Measurements from ENCODE around the gene PRDM5.

Gene PRDM5

DNA sequence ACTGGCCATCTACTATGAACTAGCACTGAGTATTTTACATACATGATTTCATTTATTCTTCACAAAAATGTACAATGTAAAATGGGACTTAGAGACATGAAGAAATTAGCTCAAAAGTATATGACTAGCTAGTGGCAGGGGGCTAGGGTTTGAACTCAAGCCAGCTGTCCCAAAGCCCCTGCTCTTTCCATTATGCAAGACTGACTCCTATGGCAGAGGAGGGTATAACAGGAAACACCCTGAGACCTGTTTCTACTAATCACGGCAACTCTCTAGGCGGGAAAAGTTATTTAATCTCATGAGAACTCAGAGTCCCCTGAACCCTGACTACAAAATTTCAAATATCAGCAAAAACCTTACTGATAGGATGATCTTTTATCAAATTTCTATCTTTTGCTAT lies 150.6 kb downstream of the PRDM5 start:
- no peak overlapping the region for H3K4me3 ChIP-seq (ENCODE audit: low read depth, low read length)
- TF ChIP-seq, protein P1, sequence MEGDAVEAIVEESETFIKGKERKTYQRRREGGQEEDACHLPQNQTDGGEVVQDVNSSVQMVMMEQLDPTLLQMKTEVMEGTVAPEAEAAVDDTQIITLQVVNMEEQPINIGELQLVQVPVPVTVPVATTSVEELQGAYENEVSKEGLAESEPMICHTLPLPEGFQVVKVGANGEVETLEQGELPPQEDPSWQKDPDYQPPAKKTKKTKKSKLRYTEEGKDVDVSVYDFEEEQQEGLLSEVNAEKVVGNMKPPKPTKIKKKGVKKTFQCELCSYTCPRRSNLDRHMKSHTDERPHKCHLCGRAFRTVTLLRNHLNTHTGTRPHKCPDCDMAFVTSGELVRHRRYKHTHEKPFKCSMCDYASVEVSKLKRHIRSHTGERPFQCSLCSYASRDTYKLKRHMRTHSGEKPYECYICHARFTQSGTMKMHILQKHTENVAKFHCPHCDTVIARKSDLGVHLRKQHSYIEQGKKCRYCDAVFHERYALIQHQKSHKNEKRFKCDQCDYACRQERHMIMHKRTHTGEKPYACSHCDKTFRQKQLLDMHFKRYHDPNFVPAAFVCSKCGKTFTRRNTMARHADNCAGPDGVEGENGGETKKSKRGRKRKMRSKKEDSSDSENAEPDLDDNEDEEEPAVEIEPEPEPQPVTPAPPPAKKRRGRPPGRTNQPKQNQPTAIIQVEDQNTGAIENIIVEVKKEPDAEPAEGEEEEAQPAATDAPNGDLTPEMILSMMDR (conservative IDR thresholded peaks at IDR 0.05; ENCODE audit: low read depth, low read length): no peak
- no peak for DNase-seq (ENCODE audit: low read depth)

DNA sequence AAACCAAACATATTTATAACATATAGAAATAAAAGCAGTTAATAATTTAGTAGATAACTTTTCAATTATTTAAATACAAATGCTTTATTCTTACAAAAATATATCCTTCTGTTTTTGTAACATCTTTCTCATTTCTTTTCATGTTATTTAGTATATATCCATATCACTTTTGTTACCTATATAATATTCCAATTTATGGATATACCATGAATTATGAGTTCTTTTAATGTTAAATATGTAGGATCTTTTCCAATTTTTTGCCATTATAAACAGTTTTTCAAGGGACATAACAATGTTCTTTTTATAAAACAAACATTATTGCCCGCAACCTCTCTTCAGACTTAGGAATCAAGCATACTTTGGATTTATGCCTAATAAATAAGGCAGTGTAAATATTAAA lies 151.6 kb downstream of the PRDM5 start:
- DNase-seq (ENCODE audit: low read depth): no peak
- TF ChIP-seq, protein P1 (conservative IDR thresholded peaks at IDR 0.05; ENCODE audit: low read depth, low read length): no peak
- no peak overlapping the region for H3K4me3 ChIP-seq (ENCODE audit: low read depth, low read length)

DNA sequence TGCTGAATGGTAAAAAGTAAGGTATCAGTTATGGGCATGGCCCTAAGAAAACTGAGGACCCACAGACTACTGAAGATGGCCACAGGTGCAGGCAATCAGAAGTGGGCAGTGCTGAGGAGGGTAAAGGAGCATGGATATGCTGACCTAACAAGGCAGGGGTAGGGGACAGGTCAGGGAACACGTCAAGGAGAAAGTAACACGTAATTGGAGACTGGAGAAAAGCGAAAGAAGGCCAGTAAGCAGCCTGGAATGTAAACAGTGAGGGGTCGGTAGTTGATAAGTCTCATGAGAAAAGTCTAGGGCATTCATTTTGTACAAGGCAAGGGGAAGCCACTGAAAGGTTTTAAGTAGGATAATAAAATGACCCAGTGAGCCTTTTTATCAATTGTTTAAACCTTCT lies 153.3 kb downstream of the PRDM5 start:
- peak; percentile 97 for DNase-seq (ENCODE audit: low read depth)
- no peak overlapping the region for H3K4me3 ChIP-seq (ENCODE audit: low read depth, low read length)
- TF ChIP-seq, protein P1 (conservative IDR thresholded peaks at IDR 0.05; ENCODE audit: low read depth, low read length): no peak

DNA sequence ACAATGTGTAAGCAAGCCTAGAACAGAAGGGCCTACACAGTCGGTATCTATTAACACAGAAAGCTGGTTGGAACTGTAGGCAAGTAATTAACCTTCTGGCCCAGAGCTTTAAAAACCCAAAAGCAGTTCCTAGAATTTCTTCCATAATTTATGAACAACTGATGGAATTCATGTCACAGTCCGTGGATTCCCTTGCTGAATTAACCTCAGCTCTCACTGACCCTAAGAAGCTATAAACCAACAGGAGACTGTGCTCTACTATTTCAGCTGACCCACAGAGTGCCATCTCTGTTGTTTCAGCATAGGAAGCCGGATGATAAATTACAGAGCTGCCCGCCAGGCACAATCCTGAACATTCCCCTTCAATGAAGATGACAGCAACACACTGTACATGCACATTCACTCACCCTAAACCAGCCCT lies 157.3 kb downstream of the PRDM5 start:
- DNase-seq (ENCODE audit: low read depth): no peak
- TF ChIP-seq, protein P1 (conservative IDR thresholded peaks at IDR 0.05; ENCODE audit: low read depth, low read length): no peak
- no peak overlapping the region for H3K4me3 ChIP-seq (ENCODE audit: low read depth, low read length)

DNA sequence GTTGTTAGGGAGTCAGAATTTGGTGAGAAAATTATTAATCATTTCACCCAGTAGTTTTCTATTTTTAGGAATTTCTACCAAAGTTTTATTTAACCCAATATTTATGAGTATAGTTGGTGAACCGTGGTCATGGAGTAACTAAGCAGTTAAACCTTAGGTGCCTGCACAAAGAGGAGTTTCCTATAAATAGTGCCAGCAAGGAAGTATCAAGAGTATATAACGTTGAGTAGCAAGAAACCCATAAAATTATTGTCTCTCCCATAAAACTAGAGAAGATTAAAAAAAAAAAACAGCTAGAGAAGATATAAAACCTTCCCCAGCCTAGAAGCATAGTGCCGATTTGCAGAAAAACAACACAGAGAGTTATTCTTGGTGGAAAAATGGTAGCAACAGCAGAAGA lies 158.9 kb downstream of the PRDM5 start:
- no peak overlapping the region for H3K4me3 ChIP-seq (ENCODE audit: low read depth, low read length)
- TF ChIP-seq, protein P1 (conservative IDR thresholded peaks at IDR 0.05; ENCODE audit: low read depth, low read length): no peak
- DNase-seq (ENCODE audit: low read depth): no peak

DNA sequence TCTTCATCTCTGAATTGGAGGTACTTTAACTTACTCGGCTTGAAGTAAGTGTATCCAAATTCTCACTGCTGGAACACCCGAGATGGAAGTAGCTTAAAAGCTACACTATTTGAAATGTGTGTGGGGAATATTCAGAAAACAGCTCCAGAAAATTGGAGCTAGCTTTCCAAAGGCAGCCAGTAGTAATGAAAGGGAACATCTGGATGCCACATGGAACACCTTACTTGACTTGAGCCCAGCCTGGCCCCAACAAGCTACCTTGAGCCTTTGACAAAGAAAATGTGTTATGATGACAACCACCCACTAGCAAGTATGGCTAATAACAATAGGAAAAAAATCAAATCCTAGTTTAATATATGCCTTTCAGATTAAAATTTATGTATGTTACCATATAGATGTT lies 161.5 kb downstream of the PRDM5 start:
- DNase-seq (ENCODE audit: low read depth): no peak
- no peak overlapping the region for H3K4me3 ChIP-seq (ENCODE audit: low read depth, low read length)
- TF ChIP-seq, protein P1 (conservative IDR thresholded peaks at IDR 0.05; ENCODE audit: low read depth, low read length): no peak

DNA sequence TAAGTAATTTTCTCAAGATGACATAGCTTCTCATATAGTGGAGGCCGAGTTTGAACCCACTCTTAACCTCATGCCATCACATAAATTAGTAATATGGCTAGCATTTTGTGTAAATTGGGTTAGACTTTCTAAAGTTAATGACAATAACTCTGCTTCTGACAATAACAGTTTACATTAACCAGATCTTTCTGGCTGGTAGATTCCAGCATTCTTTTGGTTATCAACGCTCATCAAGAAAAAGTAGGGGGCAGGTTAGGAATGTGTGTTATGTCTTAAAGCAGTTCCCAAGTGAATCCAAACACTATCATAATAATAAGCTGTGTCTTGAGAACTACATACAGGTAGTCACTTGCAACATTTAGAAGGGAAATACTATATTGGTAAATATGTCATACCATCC lies 162.5 kb downstream of the PRDM5 start:
- TF ChIP-seq, protein P1 (conservative IDR thresholded peaks at IDR 0.05; ENCODE audit: low read depth, low read length): no peak
- DNase-seq (ENCODE audit: low read depth): peak; percentile 70
- H3K4me3 ChIP-seq (ENCODE audit: low read depth, low read length): no peak overlapping the region
